Panc1 (cell line): Measurements from ENCODE around the gene HS3ST2. TPM values are rescaled to one million over a fixed set of nuclear protein-coding genes. Genes with fewer than 3 reads are reported as not detected.

ENCODE experiments used
- ATAC-seq: fragments of 200-7000 bp; cut with Tn5 transposase; 2 replicates; pipeline ENCODE4 v1.9.1; 2020; ENCODE audit warnings: mild to moderate bottlenecking, moderate library complexity
- BruUV-seq: library from RNA; stranded (reverse); fragments of 400-500 nt; replicated peaks from 2 replicates; lab custom pipeline; 2021; lab: Mats Ljungman, UMichigan
- CTCF ChIA-PET: fragments of 300-600 bp; sonication (Branson Sonifier 250); formaldehyde crosslinking; loops from one replicate; lab custom pipeline; 2022; ENCODE audit warnings: antibody characterized with exemption; lab: Charles Lee
- POLR2A ChIA-PET: fragments of 300-600 bp; sonication (Branson Sonifier 250); formaldehyde crosslinking; loops from one replicate; lab custom pipeline; 2022; ENCODE audit warnings: antibody characterized with exemption; lab: Charles Lee
- DNase-seq: peaks from one replicate; pipeline ENCODE4 v3.0.0-alpha.2; 2010; ENCODE audit warnings: low read depth, low spot score
- H3K27ac ChIP-seq: 2 replicates; pipeline ENCODE4 v1.5.1; 2011; ENCODE audit warnings: mild to moderate bottlenecking, low read length, inconsistent platforms
- H3K27me3 ChIP-seq: fragments of 200-500 bp; sonication (Bioruptor generic); 2 replicates; pipeline ENCODE4 v1.6.0; 2014; ENCODE audit warnings: low read length, inconsistent platforms; ENCODE audit not compliant: control insufficient read depth, insufficient read depth
- H3K36me3 ChIP-seq: fragments of 200-500 bp; sonication (Bioruptor generic); 2 replicates; pipeline ENCODE4 v1.5.1; 2014; ENCODE audit warnings: inconsistent platforms, mild to moderate bottlenecking, low read length, moderate library complexity; ENCODE audit not compliant: control insufficient read depth, insufficient read depth
- H3K4me1 ChIP-seq: 2 replicates; pipeline ENCODE4 v1.5.1; 2011; ENCODE audit warnings: inconsistent platforms, mild to moderate bottlenecking, low read length, moderate library complexity; ENCODE audit not compliant: control insufficient read depth, insufficient read depth
- H3K4me3 ChIP-seq, 2 experiments: 2 replicates each; pipeline ENCODE4 v1.5.1; 2011 to 2012; ENCODE audit warnings: low read depth in 2 of 2, low read length in 2 of 2, mild to moderate bottlenecking in 2 of 2, inconsistent platforms in 1 of 2, moderate library complexity in 1 of 2
- H3K9me3 ChIP-seq: fragments of 200-500 bp; sonication (Bioruptor generic); 2 replicates; pipeline ENCODE4 v1.5.1; 2014; ENCODE audit warnings: low read depth, mild to moderate bottlenecking, inconsistent platforms, low read length, moderate library complexity; ENCODE audit not compliant: control insufficient read depth, insufficient read depth
- POLR2AphosphoS5 ChIP-seq: IDR thresholded peaks from 2 replicates; pipeline ENCODE4 v1.6.1; 2012; ENCODE audit warnings: mild to moderate bottlenecking, low read depth, low read length, moderate library complexity
- SIN3A ChIP-seq: IDR thresholded peaks from 2 replicates; pipeline ENCODE4 v1.6.1; 2012; ENCODE audit warnings: low read depth, mild to moderate bottlenecking, low read length, moderate library complexity, borderline replicate concordance; ENCODE audit not compliant: insufficient read depth
- TCF7L2 ChIP-seq: IDR thresholded peaks from 2 replicates; pipeline ENCODE4 v1.6.1; 2011; ENCODE audit warnings: mild to moderate bottlenecking, low read depth, low read length, inconsistent platforms
- in situ Hi-C: cut with HindIII; loops from 2 replicates; pipeline ENCODE4 v1.10.0; 2016; ENCODE audit warnings: low sequenced_read_pairs, low pct_unique_long_range_greater_than_20kb
- intact Hi-C: fragments of 100-400 bp; cut with micrococcal nuclease; formaldehyde crosslinking; loops from one replicate; pipeline ENCODE4 v1.10.0; 2022; ENCODE audit not compliant: unreplicated experiment
- total RNA-seq: library from RNA; stranded (reverse); gene quantifications from one replicate; pipeline ENCODE4 v1.2.1, GENCODE V29; 2021; ENCODE audit not compliant: unreplicated experiment
- TF ChIP-seq, protein P1 (sequence below), 2 experiments: IDR thresholded peaks; 2 replicates each; pipeline ENCODE4 v1.6.1; 2011 to 2012; ENCODE audit warnings: low read depth in 2 of 2, control low read depth in 1 of 2, low read length in 1 of 2, mild to moderate bottlenecking in 1 of 2, moderate library complexity in 1 of 2; ENCODE audit not compliant: insufficient read depth in 1 of 2
- TF ChIP-seq, protein P2 (sequence below): fragments of 450-650 bp; IDR thresholded peaks from 2 replicates; pipeline ENCODE4 v1.5.1; 2017; ENCODE audit warnings: mild to moderate bottlenecking

HS3ST2 gene
- total RNA-seq, 1 experiment from 2014 or later, result not detected

DNA sequence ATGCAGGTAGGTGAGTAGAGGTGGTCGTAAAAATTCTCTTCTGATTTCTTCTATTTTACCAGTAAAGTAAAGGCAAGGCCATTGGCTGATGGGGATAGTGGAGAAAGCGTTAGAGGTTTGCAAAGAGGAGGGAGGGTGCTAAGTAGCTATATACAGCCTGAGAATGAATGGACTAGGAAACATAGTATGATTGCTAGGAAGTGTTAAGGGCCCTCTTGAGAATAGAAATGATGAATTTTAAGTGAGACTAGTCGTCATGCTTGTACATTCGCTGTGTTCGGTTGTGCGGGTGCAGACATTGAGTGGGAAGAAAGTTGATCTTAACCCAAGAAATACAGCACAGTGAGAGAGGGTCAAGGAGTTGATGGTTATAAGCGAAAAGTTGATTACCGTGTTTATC lies 7.2 kb upstream of the HS3ST2 start:
- Histone ChIP-seq H3K4me3 (no peak overlapping the region), H3K27ac (no peak overlapping the region), H3K4me1 (no peaks in the 10 kb centered on the region), H3K27me3 (peaks cover 15% of the 10 kb centered on the region), H3K9me3 (no peaks in the 10 kb centered on the region), H3K36me3 (no peaks in the 10 kb centered on the region)
- ATAC-seq, result no peak
- no peak for DNase-seq
- ChIA-PET CTCF (no interaction called here), POLR2A (no interaction called here)
- BruUV-seq, result no TSS peak
- in situ Hi-C loops, result no loop called here
- TF ChIP-seq, protein P1, sequence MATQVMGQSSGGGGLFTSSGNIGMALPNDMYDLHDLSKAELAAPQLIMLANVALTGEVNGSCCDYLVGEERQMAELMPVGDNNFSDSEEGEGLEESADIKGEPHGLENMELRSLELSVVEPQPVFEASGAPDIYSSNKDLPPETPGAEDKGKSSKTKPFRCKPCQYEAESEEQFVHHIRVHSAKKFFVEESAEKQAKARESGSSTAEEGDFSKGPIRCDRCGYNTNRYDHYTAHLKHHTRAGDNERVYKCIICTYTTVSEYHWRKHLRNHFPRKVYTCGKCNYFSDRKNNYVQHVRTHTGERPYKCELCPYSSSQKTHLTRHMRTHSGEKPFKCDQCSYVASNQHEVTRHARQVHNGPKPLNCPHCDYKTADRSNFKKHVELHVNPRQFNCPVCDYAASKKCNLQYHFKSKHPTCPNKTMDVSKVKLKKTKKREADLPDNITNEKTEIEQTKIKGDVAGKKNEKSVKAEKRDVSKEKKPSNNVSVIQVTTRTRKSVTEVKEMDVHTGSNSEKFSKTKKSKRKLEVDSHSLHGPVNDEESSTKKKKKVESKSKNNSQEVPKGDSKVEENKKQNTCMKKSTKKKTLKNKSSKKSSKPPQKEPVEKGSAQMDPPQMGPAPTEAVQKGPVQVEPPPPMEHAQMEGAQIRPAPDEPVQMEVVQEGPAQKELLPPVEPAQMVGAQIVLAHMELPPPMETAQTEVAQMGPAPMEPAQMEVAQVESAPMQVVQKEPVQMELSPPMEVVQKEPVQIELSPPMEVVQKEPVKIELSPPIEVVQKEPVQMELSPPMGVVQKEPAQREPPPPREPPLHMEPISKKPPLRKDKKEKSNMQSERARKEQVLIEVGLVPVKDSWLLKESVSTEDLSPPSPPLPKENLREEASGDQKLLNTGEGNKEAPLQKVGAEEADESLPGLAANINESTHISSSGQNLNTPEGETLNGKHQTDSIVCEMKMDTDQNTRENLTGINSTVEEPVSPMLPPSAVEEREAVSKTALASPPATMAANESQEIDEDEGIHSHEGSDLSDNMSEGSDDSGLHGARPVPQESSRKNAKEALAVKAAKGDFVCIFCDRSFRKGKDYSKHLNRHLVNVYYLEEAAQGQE (IDR thresholded peaks at IDR 0.05; ENCODE audit: insufficient read depth in 1 of 2, low read depth in 2 of 2, low read length in 1 of 2), result no peak
- TF ChIP-seq, protein P2, sequence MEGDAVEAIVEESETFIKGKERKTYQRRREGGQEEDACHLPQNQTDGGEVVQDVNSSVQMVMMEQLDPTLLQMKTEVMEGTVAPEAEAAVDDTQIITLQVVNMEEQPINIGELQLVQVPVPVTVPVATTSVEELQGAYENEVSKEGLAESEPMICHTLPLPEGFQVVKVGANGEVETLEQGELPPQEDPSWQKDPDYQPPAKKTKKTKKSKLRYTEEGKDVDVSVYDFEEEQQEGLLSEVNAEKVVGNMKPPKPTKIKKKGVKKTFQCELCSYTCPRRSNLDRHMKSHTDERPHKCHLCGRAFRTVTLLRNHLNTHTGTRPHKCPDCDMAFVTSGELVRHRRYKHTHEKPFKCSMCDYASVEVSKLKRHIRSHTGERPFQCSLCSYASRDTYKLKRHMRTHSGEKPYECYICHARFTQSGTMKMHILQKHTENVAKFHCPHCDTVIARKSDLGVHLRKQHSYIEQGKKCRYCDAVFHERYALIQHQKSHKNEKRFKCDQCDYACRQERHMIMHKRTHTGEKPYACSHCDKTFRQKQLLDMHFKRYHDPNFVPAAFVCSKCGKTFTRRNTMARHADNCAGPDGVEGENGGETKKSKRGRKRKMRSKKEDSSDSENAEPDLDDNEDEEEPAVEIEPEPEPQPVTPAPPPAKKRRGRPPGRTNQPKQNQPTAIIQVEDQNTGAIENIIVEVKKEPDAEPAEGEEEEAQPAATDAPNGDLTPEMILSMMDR, result no peak
- TF ChIP-seq SIN3A (no peak), POLR2AphosphoS5 (no peak)
- intact Hi-C loops, result no loop called here

DNA sequence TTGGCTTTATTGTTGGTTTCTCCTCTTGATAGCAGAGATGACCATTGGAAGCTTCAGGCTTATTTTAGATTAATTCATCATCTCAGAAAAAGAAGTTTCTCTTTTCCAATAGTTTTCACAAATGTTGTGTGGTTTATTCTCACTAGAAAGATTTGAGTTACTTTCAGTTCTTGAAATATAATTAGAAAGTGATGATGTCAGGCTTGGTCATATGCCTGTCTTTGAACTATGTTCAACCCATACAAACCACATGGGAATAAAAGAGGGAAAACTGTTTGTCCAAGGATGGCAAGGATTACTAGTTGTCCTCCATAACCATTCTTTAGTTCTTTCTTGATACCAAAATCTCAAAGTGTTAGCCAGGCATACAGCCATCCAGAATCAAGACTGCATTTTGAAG lies 3.7 kb upstream of the HS3ST2 start:
- in situ Hi-C loops, result no loop called here
- no peaks in the 10 kb centered on the region for H3K9me3 ChIP-seq
- no peak overlapping the region for H3K27ac ChIP-seq
- H3K27me3 ChIP-seq, result peaks cover 15% of the 10 kb centered on the region
- POLR2A ChIA-PET, result no interaction called here
- CTCF ChIA-PET, result no interaction called here
- H3K36me3 ChIP-seq, result no peaks in the 10 kb centered on the region
- no peak for TF ChIP-seq TCF7L2
- no peak for TF ChIP-seq SIN3A
- TF ChIP-seq POLR2AphosphoS5, result no peak
- TF ChIP-seq, protein P1 (IDR thresholded peaks at IDR 0.05; ENCODE audit: insufficient read depth in 1 of 2, low read depth in 2 of 2, low read length in 1 of 2), result no peak
- TF ChIP-seq, protein P2, result no peak
- ATAC-seq (no peak), DNase-seq (no peak)
- intact Hi-C loops, result no loop called here
- BruUV-seq, result no TSS peak
- H3K4me3 ChIP-seq, result no peak overlapping the region
- no peaks in the 10 kb centered on the region for H3K4me1 ChIP-seq
